GOT3 (cell line): ENCODE measurements around the gene INPP4B.

Experiments used
- DNase-seq: peaks from one replicate; lab custom pipeline; 2025; ENCODE audit warnings: mixed read lengths; lab: John Stamatoyannopoulos, UW

The INPP4B gene

GRCh38 chr4:142574306-142574705 is 271.8 kb downstream of the INPP4B start:
- DNase-seq: no peak

GRCh38 chr4:142572071-142572470 is 274.0 kb downstream of the INPP4B start:
- no peak for DNase-seq

- no peak for DNase-seq
These were observed 278.3 kb downstream of the INPP4B start for GRCh38 chr4:142567620-142568451.

GRCh38 chr4:142567199-142567598 is 278.9 kb downstream of the INPP4B start:
- DNase-seq: no peak

GRCh38 chr4:142566777-142567176 is 279.3 kb downstream of the INPP4B start:
- no peak for DNase-seq

- DNase-seq: no peak
These were observed 279.9 kb downstream of the INPP4B start for GRCh38 chr4:142566243-142566642.

- no peak for DNase-seq
These were observed 280.3 kb downstream of the INPP4B start for GRCh38 chr4:142565771-142566170.

GRCh38 chr4:142563682-142564291 is 282.3 kb downstream of the INPP4B start:
- DNase-seq: no peak

- DNase-seq: no peak
These were observed 286.1 kb downstream of the INPP4B start for GRCh38 chr4:142559986-142560385.

- no peak for DNase-seq
These were observed 287.2 kb downstream of the INPP4B start for GRCh38 chr4:142558851-142559250.

GRCh38 chr4:142557239-142557801 is 288.8 kb downstream of the INPP4B start:
- no peak for DNase-seq

GRCh38 chr4:142556570-142557238 is 289.4 kb downstream of the INPP4B start:
- DNase-seq: no peak

- DNase-seq: no peak
These were observed 290.1 kb downstream of the INPP4B start for GRCh38 chr4:142556048-142556447.

GRCh38 chr4:142554412-142554811 is 291.7 kb downstream of the INPP4B start:
- no peak for DNase-seq

GRCh38 chr4:142551517-142552305 is 294.4 kb downstream of the INPP4B start:
- no peak for DNase-seq

- no peak for DNase-seq
These were observed 295.1 kb downstream of the INPP4B start for GRCh38 chr4:142550965-142551364.

GRCh38 chr4:142549726-142550463 is 296.2 kb downstream of the INPP4B start:
- DNase-seq: no peak

- no peak for DNase-seq
These were observed 296.9 kb downstream of the INPP4B start for GRCh38 chr4:142549248-142549647.

GRCh38 chr4:142548491-142548890 is 297.6 kb downstream of the INPP4B start:
- no peak for DNase-seq

- no peak for DNase-seq
These were observed 298.1 kb downstream of the INPP4B start for GRCh38 chr4:142547974-142548373.

- DNase-seq: no peak
These were observed 301.5 kb downstream of the INPP4B start for GRCh38 chr4:142544594-142544993.
